GM13976 (cell line): ENCODE measurements around the gene BORCS8.
"Not testable (repeated sequence)": the region's sequence is repeated elsewhere in the genome, so short reads cannot be mapped to it uniquely, and the experiment has no call there.

Experiments used
- DNase-seq: peaks from one replicate; pipeline ENCODE4 v3.0.0; 2012; ENCODE audit warnings: low spot score
- in situ Hi-C: fragments of 300-500 bp; cut with MboI; formaldehyde crosslinking; loops from one replicate; pipeline ENCODE4 v1.12.0; 2022; ENCODE audit warnings: low sequenced_read_pairs, mixed read lengths, inconsistent platforms; ENCODE audit not compliant: unreplicated experiment
- TF ChIP-seq, protein P1 (sequence below): IDR thresholded peaks from 2 replicates; pipeline ENCODE4 v1.5.1; 2012; ENCODE audit warnings: borderline replicate concordance, mild to moderate bottlenecking; ENCODE audit not compliant: insufficient read depth; ENCODE audit errors: extremely low read depth, missing control alignments, control extremely low read depth

The BORCS8 gene

DNA sequence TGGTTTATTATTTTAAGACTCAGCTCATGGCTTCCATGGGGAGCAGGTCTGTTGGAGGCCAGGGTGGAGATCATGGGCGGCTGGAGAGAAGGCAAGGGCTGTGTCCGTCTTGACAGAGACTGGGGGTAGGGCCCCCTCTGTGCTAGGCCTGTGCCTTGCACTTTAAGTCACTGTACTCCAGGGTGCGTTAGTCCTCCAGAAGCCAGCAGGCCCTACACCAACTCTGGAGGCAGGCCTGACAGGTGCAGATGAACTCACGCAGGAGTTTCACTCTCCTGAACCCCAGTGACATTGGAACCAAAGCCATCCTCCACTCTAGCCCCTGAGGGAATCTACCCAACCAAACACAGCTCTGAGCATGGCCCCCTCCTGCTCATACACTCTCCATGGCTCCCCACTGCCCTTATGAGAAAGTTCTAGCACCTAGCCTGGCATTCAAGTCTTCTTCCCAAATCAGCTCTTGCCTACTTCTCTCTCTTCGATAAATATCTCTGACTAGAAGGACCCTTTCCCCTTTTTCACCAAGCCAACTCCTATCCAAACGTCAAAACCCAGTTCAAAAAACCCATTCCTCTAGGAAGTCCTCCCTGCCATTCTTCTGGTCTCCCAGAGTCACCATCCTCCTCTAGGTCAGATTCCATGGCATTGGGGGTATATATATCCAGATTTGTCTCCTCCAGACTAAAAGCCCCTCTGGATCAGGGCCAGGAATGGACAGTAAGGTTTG is 37.0 kb downstream of the BORCS8 start:
- in situ Hi-C loops, result no loop called here
- DNase-seq, result no peak
- TF ChIP-seq, protein P1, sequence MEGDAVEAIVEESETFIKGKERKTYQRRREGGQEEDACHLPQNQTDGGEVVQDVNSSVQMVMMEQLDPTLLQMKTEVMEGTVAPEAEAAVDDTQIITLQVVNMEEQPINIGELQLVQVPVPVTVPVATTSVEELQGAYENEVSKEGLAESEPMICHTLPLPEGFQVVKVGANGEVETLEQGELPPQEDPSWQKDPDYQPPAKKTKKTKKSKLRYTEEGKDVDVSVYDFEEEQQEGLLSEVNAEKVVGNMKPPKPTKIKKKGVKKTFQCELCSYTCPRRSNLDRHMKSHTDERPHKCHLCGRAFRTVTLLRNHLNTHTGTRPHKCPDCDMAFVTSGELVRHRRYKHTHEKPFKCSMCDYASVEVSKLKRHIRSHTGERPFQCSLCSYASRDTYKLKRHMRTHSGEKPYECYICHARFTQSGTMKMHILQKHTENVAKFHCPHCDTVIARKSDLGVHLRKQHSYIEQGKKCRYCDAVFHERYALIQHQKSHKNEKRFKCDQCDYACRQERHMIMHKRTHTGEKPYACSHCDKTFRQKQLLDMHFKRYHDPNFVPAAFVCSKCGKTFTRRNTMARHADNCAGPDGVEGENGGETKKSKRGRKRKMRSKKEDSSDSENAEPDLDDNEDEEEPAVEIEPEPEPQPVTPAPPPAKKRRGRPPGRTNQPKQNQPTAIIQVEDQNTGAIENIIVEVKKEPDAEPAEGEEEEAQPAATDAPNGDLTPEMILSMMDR, result no peak

DNA sequence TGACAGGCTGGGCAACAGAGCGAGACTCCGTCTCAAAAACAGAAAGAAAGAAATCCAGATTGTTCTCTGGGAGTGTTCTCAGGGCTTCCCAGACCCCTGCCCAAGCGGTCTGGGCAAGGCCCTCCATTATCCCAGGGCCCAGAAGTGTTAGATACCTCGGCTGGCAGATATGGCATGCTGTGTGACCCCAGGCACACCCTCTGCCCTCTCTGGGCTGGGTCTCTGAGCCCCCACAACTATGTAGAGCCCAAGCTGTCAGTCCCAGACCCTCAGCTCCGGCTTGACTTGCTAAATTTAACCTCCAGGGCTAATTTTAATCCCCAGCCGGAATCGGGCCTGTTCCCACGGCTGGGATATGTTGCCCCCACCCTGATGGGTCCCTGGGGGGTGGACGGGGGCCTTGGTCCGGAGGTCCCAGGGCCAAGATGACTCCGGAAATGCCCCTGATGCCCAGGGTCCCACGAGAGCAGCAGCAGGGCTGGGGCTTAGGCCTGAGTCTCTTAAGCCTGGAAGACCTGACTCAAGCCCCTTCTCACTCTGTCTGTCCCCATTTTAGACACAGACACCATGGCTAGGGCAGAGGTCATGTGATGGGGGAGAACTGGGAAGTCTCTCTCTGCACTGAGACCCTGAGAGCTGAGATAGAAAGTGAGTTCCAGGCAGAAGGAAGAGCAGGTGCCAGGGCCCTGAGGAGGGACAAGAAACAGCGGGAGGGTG is 39.1 kb downstream of the BORCS8 start:
- DNase-seq, result no peak
- TF ChIP-seq, protein P1, result no peak
- in situ Hi-C loops, result no loop called here

GRCh38 chr19:19151418-19151817 is 40.5 kb downstream of the BORCS8 start:
- in situ Hi-C loops, result no loop called here
- peak; percentile 73 for DNase-seq
- TF ChIP-seq, protein P1, result no peak

- DNase-seq, result no peak
- TF ChIP-seq, protein P1, result no peak
- in situ Hi-C loops, result no loop called here
Measured at GRCh38 chr19:19149435-19149834, 42.5 kb downstream of the BORCS8 start.

- in situ Hi-C loops, DNase-seq: not testable (repeated sequence)
Measured at GRCh38 chr19:19148504-19148903, 43.4 kb downstream of the BORCS8 start.

- no peak for DNase-seq
- in situ Hi-C loops, result no loop called here
- TF ChIP-seq, protein P1, result no peak
Measured at GRCh38 chr19:19147344-19147743, 44.6 kb downstream of the BORCS8 start.

DNA sequence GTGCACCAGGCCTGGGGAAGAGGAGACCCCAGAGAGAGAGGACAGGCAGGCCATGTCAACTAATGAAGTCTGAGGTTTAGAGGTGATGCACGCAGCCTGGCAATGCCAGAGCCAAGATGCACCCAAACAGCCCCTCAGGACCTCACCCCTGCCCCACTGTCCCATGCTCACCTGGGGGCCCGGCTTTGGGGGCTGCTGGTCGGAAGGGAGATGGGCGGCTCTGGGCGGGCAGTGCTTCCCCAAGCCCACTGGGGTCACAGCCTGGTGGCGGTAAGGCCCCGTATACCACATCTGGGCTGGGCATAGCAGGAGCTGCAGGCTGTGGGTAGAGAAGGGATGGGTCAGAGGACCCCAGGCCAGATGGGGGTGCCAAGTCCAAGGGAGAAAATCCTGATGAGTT is 45.1 kb downstream of the BORCS8 start:
- in situ Hi-C loops, result no loop called here
- DNase-seq, result no peak
- TF ChIP-seq, protein P1, result no peak
